Liver (tissue), 9 donors: ENCODE data around the gene SMAP1. TPM values are rescaled to one million over a fixed set of nuclear protein-coding genes. Genes with fewer than 3 reads are reported as not detected.

Experiments used
- DNase-seq: peaks from one replicate; pipeline ENCODE4 v3.0.0-alpha.2; 2017; ENCODE audit warnings: low spot score
- H3K27ac ChIP-seq, 2 donors: one replicate each; pipeline ENCODE4 v1.7.0; 2013; ENCODE audit warnings: inconsistent platforms in 2 of 2, low read length in 2 of 2, control low read depth in 1 of 2, low read depth in 1 of 2, mild to moderate bottlenecking in 1 of 2
- H3K27me3 ChIP-seq, 4 donors: one replicate each; pipeline versions ENCODE4 v1.6.1 to v1.7.0; 2013; ENCODE audit warnings: low read length in 3 of 4, inconsistent platforms in 1 of 4, mild to moderate bottlenecking in 1 of 4, moderate library complexity in 1 of 4; ENCODE audit not compliant: control insufficient read depth in 4 of 4, insufficient read depth in 4 of 4
- H3K36me3 ChIP-seq, 4 donors: one replicate each; pipeline versions ENCODE4 v1.6.1 to v1.7.0; 2013; ENCODE audit warnings: low read length in 3 of 4, mild to moderate bottlenecking in 3 of 4, low read depth in 1 of 4, moderate library complexity in 1 of 4; ENCODE audit not compliant: control insufficient read depth in 4 of 4, insufficient read depth in 3 of 4
- H3K4me1 ChIP-seq, 4 donors: one replicate each; pipeline versions ENCODE4 v1.6.1 to v1.7.0; 2013; ENCODE audit warnings: low read length in 3 of 4, mild to moderate bottlenecking in 3 of 4, moderate library complexity in 1 of 4; ENCODE audit not compliant: control insufficient read depth in 4 of 4, insufficient read depth in 4 of 4
- H3K4me3 ChIP-seq, 3 donors: one replicate each; pipeline versions ENCODE4 v1.6.1 to v1.7.0; 2013; ENCODE audit warnings: low read length in 3 of 3, control low read depth in 1 of 3, low read depth in 1 of 3, mild to moderate bottlenecking in 1 of 3
- H3K9ac ChIP-seq, 2 donors: one replicate each; pipeline ENCODE4 v1.7.0; 2013; ENCODE audit warnings: low read length in 2 of 2, mild to moderate bottlenecking in 2 of 2, moderate library complexity in 2 of 2, control low read depth in 1 of 2, low read depth in 1 of 2
- H3K9me3 ChIP-seq, 4 donors: one replicate each; pipeline versions ENCODE4 v1.6.1 to v1.7.0; 2013; ENCODE audit warnings: low read length in 3 of 4; ENCODE audit not compliant: control insufficient read depth in 4 of 4
- ATF3 ChIP-seq: IDR thresholded peaks from 2 replicates; pipeline ENCODE4 v1.6.1; 2016; ENCODE audit warnings: antibody characterized with exemption
- CTCF ChIP-seq: fragments of 150-350 bp; IDR thresholded peaks from 2 replicates; pipeline ENCODE4 v1.5.1; 2017; ENCODE audit warnings: improper control_type of control experiment, low read depth, low read length; ENCODE audit not compliant: missing input control
- EGR1 ChIP-seq, 2 donors: IDR thresholded peaks; 2 replicates each; pipeline ENCODE4 v1.6.1; 2016 to 2018; ENCODE audit warnings: antibody characterized with exemption in 2 of 2, low read depth in 2 of 2
- FOXA1 ChIP-seq: IDR thresholded peaks from 2 replicates; pipeline ENCODE4 v1.6.1; 2016; ENCODE audit warnings: antibody characterized with exemption
- FOXA2 ChIP-seq: IDR thresholded peaks from 2 replicates; pipeline ENCODE4 v1.6.1; 2016; ENCODE audit warnings: antibody characterized with exemption
- GABPA ChIP-seq, 2 donors: IDR thresholded peaks in 1 of 2; conservative IDR thresholded peaks in 1 of 2; 2 replicates each; pipeline ENCODE4 v1.6.1; 2016; ENCODE audit warnings: antibody characterized with exemption in 2 of 2, mild to moderate bottlenecking in 1 of 2, moderate library complexity in 1 of 2
- HNF4A ChIP-seq, 2 donors: conservative IDR thresholded peaks; 2 replicates each; pipeline ENCODE4 v1.6.1; 2016; ENCODE audit warnings: antibody characterized with exemption in 2 of 2, mild to moderate bottlenecking in 2 of 2
- HNF4G ChIP-seq: IDR thresholded peaks from 2 replicates; pipeline ENCODE4 v1.6.1; 2016; ENCODE audit warnings: antibody characterized with exemption
- JUND ChIP-seq, 2 donors: IDR thresholded peaks; 2 replicates each; pipeline ENCODE4 v1.6.1; 2016; ENCODE audit warnings: antibody characterized with exemption in 2 of 2
- MAX ChIP-seq: IDR thresholded peaks from 2 replicates; pipeline ENCODE4 v1.6.1; 2016; ENCODE audit warnings: antibody characterized with exemption
- NR2F2 ChIP-seq: IDR thresholded peaks from 2 replicates; pipeline ENCODE4 v1.6.1; 2016; ENCODE audit warnings: antibody characterized with exemption
- RAD21 ChIP-seq, 2 donors: IDR thresholded peaks; 2 replicates each; pipeline ENCODE4 v1.6.1; 2016; ENCODE audit warnings: antibody characterized with exemption in 2 of 2, mild to moderate bottlenecking in 2 of 2
- RXRA ChIP-seq, 2 donors: IDR thresholded peaks; 2 replicates each; pipeline ENCODE4 v1.6.1; 2017 to 2018; ENCODE audit warnings: antibody characterized with exemption in 2 of 2, mild to moderate bottlenecking in 1 of 2
- SP1 ChIP-seq: IDR thresholded peaks from 2 replicates; pipeline ENCODE4 v1.6.1; 2018; ENCODE audit warnings: antibody characterized with exemption, mild to moderate bottlenecking
- TAF1 ChIP-seq: conservative IDR thresholded peaks from 2 replicates; pipeline ENCODE4 v1.6.1; 2016; ENCODE audit warnings: antibody characterized with exemption, mild to moderate bottlenecking
- YY1 ChIP-seq: IDR thresholded peaks from 2 replicates; pipeline ENCODE4 v1.6.1; 2016; ENCODE audit warnings: antibody characterized with exemption, mild to moderate bottlenecking
- ZBTB33 ChIP-seq: IDR thresholded peaks from 2 replicates; pipeline ENCODE4 v1.6.1; 2016; ENCODE audit warnings: antibody characterized with exemption
- WGBS: extraction: QIAGEN DNeasy Blood & Tissue Kit; methylation state at CpG from one replicate; pipeline ENCODE4 v1.1.7; 2013; 5-methylcytosine and 5-hydroxymethylcytosine counted together
- polyA plus RNA-seq, 2 donors: library from polyadenylated mRNA; stranded (reverse) in 1 of 2; unstranded in 1 of 2; fragments of 200-250 nt in 1 of 2; fragments of >200 nt in 1 of 2; fragmentation: Nextera tagmentation in 1 of 2; extraction: Ambion mirVana in 1 of 2; gene quantifications; one replicate each; pipeline versions ENCODE4 v1.2.1 to v1.2.3, GENCODE V29; 2013 to 2015
- total RNA-seq, 2 donors: library from RNA; depleted of rRNA; stranded (reverse); fragments of >200 nt; gene quantifications; one replicate each; pipeline ENCODE4 v1.2.3, GENCODE V29; 2014
- TF ChIP-seq, protein P1 (sequence below): IDR thresholded peaks from 2 replicates; pipeline ENCODE4 v1.6.1; 2016; ENCODE audit warnings: antibody characterized with exemption, mild to moderate bottlenecking
- donor health status: healthy.
- donor health status: healthy.
- donor health status: healthy.
- donor health status: healthy.
- donor health status: healthy.

The SMAP1 gene
- total and polyA plus RNA-seq, 4 donors, result 9.3 to 13.3 (median 12.7) TPM

GRCh38 chr6:70894001-70894400, 226.3 kb downstream of the SMAP1 start:
- no peak overlapping the region for H3K9ac ChIP-seq
- H3K27ac ChIP-seq, result no peak overlapping the region
- no peak overlapping the region for H3K4me3 ChIP-seq
- WGBS, result 96% methylated on average over 12 of the region's 12 CpGs
- H3K9me3 ChIP-seq, result no peaks in the 10 kb centered on the region
- TF ChIP-seq, protein P1, sequence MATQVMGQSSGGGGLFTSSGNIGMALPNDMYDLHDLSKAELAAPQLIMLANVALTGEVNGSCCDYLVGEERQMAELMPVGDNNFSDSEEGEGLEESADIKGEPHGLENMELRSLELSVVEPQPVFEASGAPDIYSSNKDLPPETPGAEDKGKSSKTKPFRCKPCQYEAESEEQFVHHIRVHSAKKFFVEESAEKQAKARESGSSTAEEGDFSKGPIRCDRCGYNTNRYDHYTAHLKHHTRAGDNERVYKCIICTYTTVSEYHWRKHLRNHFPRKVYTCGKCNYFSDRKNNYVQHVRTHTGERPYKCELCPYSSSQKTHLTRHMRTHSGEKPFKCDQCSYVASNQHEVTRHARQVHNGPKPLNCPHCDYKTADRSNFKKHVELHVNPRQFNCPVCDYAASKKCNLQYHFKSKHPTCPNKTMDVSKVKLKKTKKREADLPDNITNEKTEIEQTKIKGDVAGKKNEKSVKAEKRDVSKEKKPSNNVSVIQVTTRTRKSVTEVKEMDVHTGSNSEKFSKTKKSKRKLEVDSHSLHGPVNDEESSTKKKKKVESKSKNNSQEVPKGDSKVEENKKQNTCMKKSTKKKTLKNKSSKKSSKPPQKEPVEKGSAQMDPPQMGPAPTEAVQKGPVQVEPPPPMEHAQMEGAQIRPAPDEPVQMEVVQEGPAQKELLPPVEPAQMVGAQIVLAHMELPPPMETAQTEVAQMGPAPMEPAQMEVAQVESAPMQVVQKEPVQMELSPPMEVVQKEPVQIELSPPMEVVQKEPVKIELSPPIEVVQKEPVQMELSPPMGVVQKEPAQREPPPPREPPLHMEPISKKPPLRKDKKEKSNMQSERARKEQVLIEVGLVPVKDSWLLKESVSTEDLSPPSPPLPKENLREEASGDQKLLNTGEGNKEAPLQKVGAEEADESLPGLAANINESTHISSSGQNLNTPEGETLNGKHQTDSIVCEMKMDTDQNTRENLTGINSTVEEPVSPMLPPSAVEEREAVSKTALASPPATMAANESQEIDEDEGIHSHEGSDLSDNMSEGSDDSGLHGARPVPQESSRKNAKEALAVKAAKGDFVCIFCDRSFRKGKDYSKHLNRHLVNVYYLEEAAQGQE, result no peak
- TF ChIP-seq RAD21 (IDR thresholded peaks at IDR 0.05) (no peak), HNF4G (no peak), RXRA (IDR thresholded peaks at IDR 0.05) (no peak), EGR1 (IDR thresholded peaks at IDR 0.05; ENCODE audit: low read depth in 2 of 2) (no peak), MAX (no peak), JUND (IDR thresholded peaks at IDR 0.05) (no peak), ATF3 (no peak), ZBTB33 (no peak), FOXA2 (no peak), GABPA (IDR thresholded peaks at IDR 0.05 in 1 of 2, conservative IDR thresholded peaks at IDR 0.05 in 1 of 2) (no peak), CTCF (no peak), FOXA1 (no peak), TAF1 (no peak), SP1 (no peak), NR2F2 (no peak), YY1 (no peak), HNF4A (conservative IDR thresholded peaks at IDR 0.05) (no peak)
- H3K36me3 ChIP-seq, result no peaks in the 10 kb centered on the region
- no peaks in the 10 kb centered on the region for H3K4me1 ChIP-seq
- no peak for DNase-seq
- H3K27me3 ChIP-seq, result peaks cover 0 to 6% (median 0%) of the 10 kb centered on the region in 4 donors
